Prostate gland (tissue), 2 donors: ENCODE results near the gene ABCA6.

Experiments
- POLR2A ChIP-seq: fragments of 450-650 bp; IDR thresholded peaks from one replicate; pipeline ENCODE4 v1.6.1; 2016; ENCODE audit warnings: antibody characterized with exemption, mild to moderate bottlenecking
- POLR2AphosphoS5 ChIP-seq: sonication (generic); formaldehyde crosslinking; IDR thresholded peaks from one replicate; pipeline ENCODE4 v1.6.1; 2017; ENCODE audit warnings: antibody characterized with exemption
- TF ChIP-seq, protein P1 (sequence below), 4 experiments: fragments of 200-600 bp in 2 of 4; fragments of 450-650 bp in 2 of 4; sonication (generic) in 2 of 4; IDR thresholded peaks; 1 replicate in 3 of 4; 2 replicates in 1 of 4; pipeline ENCODE4 v1.5.1; 2016 to 2019; ENCODE audit warnings: antibody characterized with exemption in 4 of 4, mild to moderate bottlenecking in 2 of 4, moderate library complexity in 2 of 4

GRCh38 chr17:69123626-69124025, 18.1 kb downstream of the ABCA6 start:
- TF ChIP-seq, protein P1, sequence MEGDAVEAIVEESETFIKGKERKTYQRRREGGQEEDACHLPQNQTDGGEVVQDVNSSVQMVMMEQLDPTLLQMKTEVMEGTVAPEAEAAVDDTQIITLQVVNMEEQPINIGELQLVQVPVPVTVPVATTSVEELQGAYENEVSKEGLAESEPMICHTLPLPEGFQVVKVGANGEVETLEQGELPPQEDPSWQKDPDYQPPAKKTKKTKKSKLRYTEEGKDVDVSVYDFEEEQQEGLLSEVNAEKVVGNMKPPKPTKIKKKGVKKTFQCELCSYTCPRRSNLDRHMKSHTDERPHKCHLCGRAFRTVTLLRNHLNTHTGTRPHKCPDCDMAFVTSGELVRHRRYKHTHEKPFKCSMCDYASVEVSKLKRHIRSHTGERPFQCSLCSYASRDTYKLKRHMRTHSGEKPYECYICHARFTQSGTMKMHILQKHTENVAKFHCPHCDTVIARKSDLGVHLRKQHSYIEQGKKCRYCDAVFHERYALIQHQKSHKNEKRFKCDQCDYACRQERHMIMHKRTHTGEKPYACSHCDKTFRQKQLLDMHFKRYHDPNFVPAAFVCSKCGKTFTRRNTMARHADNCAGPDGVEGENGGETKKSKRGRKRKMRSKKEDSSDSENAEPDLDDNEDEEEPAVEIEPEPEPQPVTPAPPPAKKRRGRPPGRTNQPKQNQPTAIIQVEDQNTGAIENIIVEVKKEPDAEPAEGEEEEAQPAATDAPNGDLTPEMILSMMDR (IDR thresholded peaks at IDR 0.05), result no peak
- no peak for TF ChIP-seq POLR2A
- TF ChIP-seq POLR2AphosphoS5, result no peak
